Measurements from ENCODE around the gene NR1H4. TPM values are rescaled to one million over a fixed set of nuclear protein-coding genes. Genes with fewer than 3 reads are reported as not detected.

Gene NR1H4
- total and polyA plus RNA-seq, 4 donors: 0.06 to 1.3 TPM; not detected in 2

- no peak overlapping the region for H3K4me3 ChIP-seq
- H3K9me3 ChIP-seq (ENCODE audit: control insufficient read depth in 4 of 4, insufficient read depth in 3 of 4, low read length in 3 of 4): peaks cover 0 to 2% (median 0%) of the 10 kb centered on the region in 4 donors
- no peak for TF ChIP-seq CTCF (IDR thresholded peaks at IDR 0.05; ENCODE audit: control extremely low read depth, extremely low read depth)
- H3K9ac ChIP-seq (ENCODE audit: insufficient read depth in 1 of 2, low read length in 2 of 2): no peak overlapping the region
- no peaks in the 10 kb centered on the region for H3K4me1 ChIP-seq (ENCODE audit: control insufficient read depth in 5 of 5, insufficient read depth in 5 of 5, low read length in 5 of 5)
- WGBS, 2 donors: 94 to 96% methylated on average over 2 of the region's 2 CpGs
- H3K27ac ChIP-seq (ENCODE audit: low read depth in 1 of 2, low read length in 1 of 2): no peak overlapping the region
- DNase-seq (no peak), ATAC-seq (ENCODE audit: insufficient read depth, low FRiP score) (no peak)
- peaks cover 0 to 6% (median 0%) of the 10 kb centered on the region in 3 donors for H3K27me3 ChIP-seq (ENCODE audit: control insufficient read depth in 3 of 3, insufficient read depth in 3 of 3, low read length in 2 of 3)
- no peaks in the 10 kb centered on the region for H3K36me3 ChIP-seq (ENCODE audit: control insufficient read depth in 4 of 4, insufficient read depth in 4 of 4, low read length in 4 of 4)
Measured at GRCh38 chr12:100529756-100530350, 56.2 kb downstream of the NR1H4 start.

GRCh38 chr12:100533376-100533775 is 59.7 kb downstream of the NR1H4 start:
- Histone ChIP-seq H3K27ac (ENCODE audit: low read depth in 1 of 2, low read length in 1 of 2) (no peak overlapping the region), H3K4me3 (no peak overlapping the region), H3K9ac (ENCODE audit: insufficient read depth in 1 of 2, low read length in 2 of 2) (no peak overlapping the region), H3K36me3 (ENCODE audit: control insufficient read depth in 4 of 4, insufficient read depth in 4 of 4, low read length in 4 of 4) (no peaks in the 10 kb centered on the region), H3K4me1 (ENCODE audit: control insufficient read depth in 5 of 5, insufficient read depth in 5 of 5, low read length in 5 of 5) (no peaks in the 10 kb centered on the region), H3K9me3 (ENCODE audit: control insufficient read depth in 4 of 4, insufficient read depth in 3 of 4, low read length in 3 of 4) (no peaks in the 10 kb centered on the region), H3K27me3 (ENCODE audit: control insufficient read depth in 3 of 3, insufficient read depth in 3 of 3, low read length in 2 of 3) (peaks cover 0 to 6% (median 0%) of the 10 kb centered on the region in 3 donors)
- 90 to 93% methylated on average over 3 of the region's 3 CpGs for WGBS, 2 donors
- TF ChIP-seq CTCF (IDR thresholded peaks at IDR 0.05; ENCODE audit: control extremely low read depth, extremely low read depth): no peak
- DNase-seq (no peak), ATAC-seq (ENCODE audit: insufficient read depth, low FRiP score) (no peak)

GRCh38 chr12:100534625-100535227 is 61.1 kb downstream of the NR1H4 start:
- Histone ChIP-seq H3K4me1 (ENCODE audit: control insufficient read depth in 5 of 5, insufficient read depth in 5 of 5, low read length in 5 of 5) (no peaks in the 10 kb centered on the region), H3K4me3 (no peak overlapping the region), H3K9ac (ENCODE audit: insufficient read depth in 1 of 2, low read length in 2 of 2) (no peak overlapping the region), H3K27me3 (ENCODE audit: control insufficient read depth in 3 of 3, insufficient read depth in 3 of 3, low read length in 2 of 3) (peaks cover 0 to 6% (median 0%) of the 10 kb centered on the region in 3 donors), H3K27ac (ENCODE audit: low read depth in 1 of 2, low read length in 1 of 2) (no peak overlapping the region), H3K36me3 (ENCODE audit: control insufficient read depth in 4 of 4, insufficient read depth in 4 of 4, low read length in 4 of 4) (no peaks in the 10 kb centered on the region), H3K9me3 (ENCODE audit: control insufficient read depth in 4 of 4, insufficient read depth in 3 of 4, low read length in 3 of 4) (no peaks in the 10 kb centered on the region)
- WGBS, 2 donors: 83 to 90% methylated on average over 6 of the region's 6 CpGs
- no peak for TF ChIP-seq CTCF (IDR thresholded peaks at IDR 0.05; ENCODE audit: control extremely low read depth, extremely low read depth)
- DNase-seq: no peak
- ATAC-seq (ENCODE audit: insufficient read depth, low FRiP score): no peak

Data from lung (tissue), 12 donors.